ENCODE measurements around the gene BARHL2. TPM values are rescaled to one million over a fixed set of nuclear protein-coding genes. Genes with fewer than 3 reads are reported as not detected.

BARHL2 gene
- total RNA-seq, 1 donor from 2014 or later: not detected

GRCh38 chr1:90717665-90718410 lies 736 bp upstream of the BARHL2 start:
- no peak for DNase-seq (ENCODE audit: low read depth)
- Histone ChIP-seq H3K27me3 (ENCODE audit: control insufficient read depth, insufficient read depth, low read length) (peaks cover 76% of the 10 kb centered on the region), H3K36me3 (ENCODE audit: control insufficient read depth, insufficient read depth, low read length) (no peaks in the 10 kb centered on the region), H3K4me3 (ENCODE audit: low read depth, low read length) (peak overlapping the region; percentile 13)
- TF ChIP-seq CTCF (IDR thresholded peaks at IDR 0.05; ENCODE audit: insufficient read depth, low read length, poor library complexity, severe bottlenecking): no peak

- TF ChIP-seq CTCF (IDR thresholded peaks at IDR 0.05; ENCODE audit: insufficient read depth, low read length, poor library complexity, severe bottlenecking): no peak
These were observed 208 bp upstream of the BARHL2 start for GRCh38 chr1:90717356-90717664.

GRCh38 chr1:90716243-90716551 lies 905 bp downstream of the BARHL2 start:
- H3K4me3 ChIP-seq (ENCODE audit: low read depth, low read length): no peak overlapping the region
- H3K27me3 ChIP-seq (ENCODE audit: control insufficient read depth, insufficient read depth, low read length): peaks cover 83% of the 10 kb centered on the region
- no peaks in the 10 kb centered on the region for H3K36me3 ChIP-seq (ENCODE audit: control insufficient read depth, insufficient read depth, low read length)
- no peak for TF ChIP-seq CTCF (IDR thresholded peaks at IDR 0.05; ENCODE audit: insufficient read depth, low read length, poor library complexity, severe bottlenecking)
- DNase-seq (ENCODE audit: low read depth): no peak

More at GRCh38 chr1:90717356-90717664, 208 bp upstream of the BARHL2 start:
- peaks cover 80% of the 10 kb centered on the region for H3K27me3 ChIP-seq (ENCODE audit: control insufficient read depth, insufficient read depth, low read length)
- H3K4me3 ChIP-seq (ENCODE audit: low read depth, low read length): no peak overlapping the region
- no peak for DNase-seq (ENCODE audit: low read depth)
- no peaks in the 10 kb centered on the region for H3K36me3 ChIP-seq (ENCODE audit: control insufficient read depth, insufficient read depth, low read length)

GRCh38 chr1:90715309-90715708 lies 1.8 kb downstream of the BARHL2 start:
- no peak for TF ChIP-seq CTCF (IDR thresholded peaks at IDR 0.05; ENCODE audit: insufficient read depth, low read length, poor library complexity, severe bottlenecking)
- DNase-seq (ENCODE audit: low read depth): no peak
- H3K36me3 ChIP-seq (ENCODE audit: control insufficient read depth, insufficient read depth, low read length): no peaks in the 10 kb centered on the region
- H3K4me3 ChIP-seq (ENCODE audit: low read depth, low read length): no peak overlapping the region
- H3K27me3 ChIP-seq (ENCODE audit: control insufficient read depth, insufficient read depth, low read length): peaks cover 86% of the 10 kb centered on the region

- no peak for TF ChIP-seq CTCF (IDR thresholded peaks at IDR 0.05; ENCODE audit: insufficient read depth, low read length, poor library complexity, severe bottlenecking)
- Histone ChIP-seq H3K36me3 (ENCODE audit: control insufficient read depth, insufficient read depth, low read length) (no peaks in the 10 kb centered on the region), H3K4me3 (ENCODE audit: low read depth, low read length) (no peak overlapping the region), H3K27me3 (ENCODE audit: control insufficient read depth, insufficient read depth, low read length) (peaks cover 86% of the 10 kb centered on the region)
- DNase-seq (ENCODE audit: low read depth): no peak
These were observed 2.6 kb downstream of the BARHL2 start for GRCh38 chr1:90714521-90714951.
